CD14-positive monocyte (primary cell): ENCODE measurements around the gene CTSD. TPM values are rescaled to one million over a fixed set of nuclear protein-coding genes. Genes with fewer than 3 reads are reported as not detected.

Experiments
- DNase-seq, 3 donors: peaks; one replicate each; pipeline ENCODE4 v3.0.0-alpha.2; 2011 to 2022
- H2AFZ ChIP-seq: 2 replicates; pipeline ENCODE4 v1.6.0; 2012; ENCODE audit warnings: mild to moderate bottlenecking, low read depth, low read length, inconsistent platforms; ENCODE audit not compliant: insufficient read depth, poor library complexity, severe bottlenecking
- H3K27ac ChIP-seq, 2 donors: 1 replicate in 1 of 2; 2 replicates in 1 of 2; pipeline ENCODE4 v1.5.1; 2012 to 2013; ENCODE audit warnings: low read length in 2 of 2, control low read depth in 1 of 2, inconsistent platforms in 1 of 2, low read depth in 1 of 2, mild to moderate bottlenecking in 1 of 2
- H3K27me3 ChIP-seq, 2 donors: one replicate each; pipeline versions ENCODE4 v1.6.0 to v1.6.1; 2011 to 2013; ENCODE audit warnings: low read length in 2 of 2; ENCODE audit not compliant: control insufficient read depth in 2 of 2, insufficient read depth in 2 of 2
- H3K36me3 ChIP-seq, 2 donors: replicated peaks in 1 of 2; 1 replicate in 1 of 2; 2 replicates in 1 of 2; pipeline versions ENCODE4 v1.5.1 to v1.6.1; 2012 to 2013; ENCODE audit warnings: low read length in 2 of 2, control low read depth in 1 of 2, inconsistent platforms in 1 of 2, mild to moderate bottlenecking in 1 of 2; ENCODE audit not compliant: insufficient read depth in 2 of 2, control insufficient read depth in 1 of 2
- H3K4me1 ChIP-seq, 2 donors: 1 replicate in 1 of 2; 2 replicates in 1 of 2; pipeline versions ENCODE4 v1.5.1 to v1.6.1; 2012 to 2013; ENCODE audit warnings: low read length in 2 of 2, control low read depth in 1 of 2, inconsistent platforms in 1 of 2, mild to moderate bottlenecking in 1 of 2, moderate library complexity in 1 of 2; ENCODE audit not compliant: insufficient read depth in 2 of 2, control insufficient read depth in 1 of 2
- H3K4me2 ChIP-seq: replicated peaks from 2 replicates; pipeline ENCODE3; 2012; ENCODE audit warnings: low read length, moderate library complexity, mild to moderate bottlenecking; ENCODE audit not compliant: poor library complexity, severe bottlenecking; ENCODE audit errors: extremely low read depth
- H3K4me3 ChIP-seq, 3 experiments: fragments of 200-600 bp in 1 of 3; sonication (generic) in 1 of 3; replicated peaks in 1 of 3; 1 replicate in 2 of 3; 2 replicates in 1 of 3; pipeline ENCODE4 v1.5.1; 2011 to 2013; ENCODE audit warnings: low read length in 3 of 3, mild to moderate bottlenecking in 3 of 3, control low read depth in 2 of 3, low read depth in 2 of 3, inconsistent platforms in 1 of 3, moderate library complexity in 1 of 3
- H3K79me2 ChIP-seq: 2 replicates; pipeline ENCODE4 v1.6.0; 2012; ENCODE audit warnings: mild to moderate bottlenecking, control low read depth, inconsistent platforms, low read length, moderate library complexity; ENCODE audit not compliant: insufficient read depth
- H3K9ac ChIP-seq: 2 replicates; pipeline ENCODE4 v1.6.0; 2017; ENCODE audit warnings: low read length, mild to moderate bottlenecking; ENCODE audit not compliant: insufficient read depth, poor library complexity, severe bottlenecking
- H3K9me3 ChIP-seq, 2 donors: replicated peaks in 1 of 2; 1 replicate in 1 of 2; 2 replicates in 1 of 2; pipeline versions ENCODE4 v1.5.1 to v1.6.1; 2012 to 2013; ENCODE audit warnings: low read length in 2 of 2, control low read depth in 1 of 2; ENCODE audit not compliant: control insufficient read depth in 1 of 2, insufficient read depth in 1 of 2
- H4K20me1 ChIP-seq: 2 replicates; pipeline ENCODE4 v1.6.0; 2012; ENCODE audit warnings: mild to moderate bottlenecking, low read length, control low read depth, moderate library complexity; ENCODE audit not compliant: insufficient read depth
- H3K27ac Mint-ChIP-seq, 7 donors: one replicate each; pipeline ENCODE4 v1.8.0; 2020; ENCODE audit warnings: mild to moderate bottlenecking in 7 of 7, mixed read lengths in 7 of 7, moderate library complexity in 6 of 7, inconsistent platforms in 2 of 7
- H3K27me3 Mint-ChIP-seq, 3 donors: one replicate each; pipeline ENCODE4 v1.8.0; 2021 to 2022; ENCODE audit warnings: low read depth in 3 of 3, mild to moderate bottlenecking in 3 of 3, mixed read lengths in 3 of 3, moderate library complexity in 3 of 3, inconsistent platforms in 1 of 3
- H3K36me3 Mint-ChIP-seq, 2 donors: one replicate each; pipeline ENCODE4 v1.8.0; 2020; ENCODE audit warnings: mixed read lengths in 2 of 2, inconsistent platforms in 1 of 2, mild to moderate bottlenecking in 1 of 2
- H3K4me1 Mint-ChIP-seq: one replicate; pipeline ENCODE4 v1.8.0; 2020; ENCODE audit warnings: mild to moderate bottlenecking, mixed read lengths
- H3K4me3 Mint-ChIP-seq, 2 donors: one replicate each; pipeline ENCODE4 v1.8.0; 2020; ENCODE audit warnings: mild to moderate bottlenecking in 2 of 2, mixed read lengths in 2 of 2, moderate library complexity in 1 of 2
- H3K9me3 Mint-ChIP-seq, 7 donors: one replicate each; pipeline ENCODE4 v1.8.0; 2020 to 2022; ENCODE audit warnings: mixed read lengths in 7 of 7, mild to moderate bottlenecking in 6 of 7, moderate library complexity in 6 of 7, inconsistent platforms in 2 of 7
- WGBS: methylation state at CpG from one replicate; pipeline ENCODE4 v1.1.5; 2013; ENCODE audit warnings: missing lambda C conversion rate; ENCODE audit not compliant: insufficient coverage; 5-methylcytosine and 5-hydroxymethylcytosine counted together
- intact Hi-C, 2 donors: fragments of 100-400 bp; cut with micrococcal nuclease; formaldehyde crosslinking; loops; one replicate each; pipeline versions ENCODE4 v1.15.0 to v1.15.1; 2023
- polyA plus RNA-seq, 3 donors: library from polyadenylated mRNA; depleted of rRNA in 1 of 3; unstranded in 2 of 3; stranded (reverse) in 1 of 3; fragments of 300-500 nt in 2 of 3; fragments of >200 nt in 1 of 3; fragmentation: Illumina TruSeq in 2 of 3; gene quantifications; 1 replicate in 2 of 3; 2 replicates in 1 of 3; pipeline ENCODE4 v1.2.3, GENCODE V29; 2012 to 2021
- TF ChIP-seq, protein P1 (sequence below): fragments of 200-600 bp; IDR thresholded peaks from one replicate; pipeline ENCODE4 v1.8.0; 2022; ENCODE audit warnings: antibody characterized with exemption, mild to moderate bottlenecking

CTSD gene
- polyA plus RNA-seq, 3 donors, result 835 to 1,372 (median 855) TPM

- Histone ChIP-seq H3K4me3 (peak overlapping the region; percentile 83 to 98 (median 90)), H3K36me3 (peaks cover 21 to 27% of the 10 kb centered on the region in 2 donors), H3K9ac (peak overlapping the region; percentile 97), H2AFZ (no peak overlapping the region), H3K27me3 (no peaks in the 10 kb centered on the region), H3K27ac (peak overlapping the region; percentile 95 to 97), H3K9me3 (no peaks in the 10 kb centered on the region), H3K4me2 (peak overlapping the region; percentile 100), H3K4me1 (peaks cover 52 to 59% of the 10 kb centered on the region in 2 donors), H3K79me2 (peaks cover 54% of the 10 kb centered on the region), H4K20me1 (peaks cover 49% of the 10 kb centered on the region)
- intact Hi-C loops, result loop anchor here in 1 of 2 donors (2.0 to 5.0 kb wide), 2 partner anchors 19 to 89 kb away; partner anchors contain the start of gene LSP1
- Mint-ChIP-seq H3K27ac (peak overlapping the region; percentile 86 to 97 (median 96)), H3K4me1 (peaks cover 48% of the 10 kb centered on the region), H3K36me3 (peaks cover 29 to 38% of the 10 kb centered on the region in 2 donors), H3K9me3 (no peaks in the 10 kb centered on the region), H3K4me3 (peak overlapping the region; percentile 92 to 95), H3K27me3 (peaks cover 0 to 3% (median 0%) of the 10 kb centered on the region in 3 donors)
- DNase-seq, result no peak
- TF ChIP-seq, protein P1, sequence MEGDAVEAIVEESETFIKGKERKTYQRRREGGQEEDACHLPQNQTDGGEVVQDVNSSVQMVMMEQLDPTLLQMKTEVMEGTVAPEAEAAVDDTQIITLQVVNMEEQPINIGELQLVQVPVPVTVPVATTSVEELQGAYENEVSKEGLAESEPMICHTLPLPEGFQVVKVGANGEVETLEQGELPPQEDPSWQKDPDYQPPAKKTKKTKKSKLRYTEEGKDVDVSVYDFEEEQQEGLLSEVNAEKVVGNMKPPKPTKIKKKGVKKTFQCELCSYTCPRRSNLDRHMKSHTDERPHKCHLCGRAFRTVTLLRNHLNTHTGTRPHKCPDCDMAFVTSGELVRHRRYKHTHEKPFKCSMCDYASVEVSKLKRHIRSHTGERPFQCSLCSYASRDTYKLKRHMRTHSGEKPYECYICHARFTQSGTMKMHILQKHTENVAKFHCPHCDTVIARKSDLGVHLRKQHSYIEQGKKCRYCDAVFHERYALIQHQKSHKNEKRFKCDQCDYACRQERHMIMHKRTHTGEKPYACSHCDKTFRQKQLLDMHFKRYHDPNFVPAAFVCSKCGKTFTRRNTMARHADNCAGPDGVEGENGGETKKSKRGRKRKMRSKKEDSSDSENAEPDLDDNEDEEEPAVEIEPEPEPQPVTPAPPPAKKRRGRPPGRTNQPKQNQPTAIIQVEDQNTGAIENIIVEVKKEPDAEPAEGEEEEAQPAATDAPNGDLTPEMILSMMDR, result no peak
- WGBS, result 1% methylated on average over 24 of the region's 32 CpGs
Observed at GRCh38 chr11:1763336-1763795, 361 bp downstream of the CTSD start.

GRCh38 chr11:1762537-1763302 is 1.0 kb downstream of the CTSD start:
- Mint-ChIP-seq H3K4me3 (peak overlapping the region; percentile 92 to 95), H3K27me3 (peaks cover 0 to 6% (median 0%) of the 10 kb centered on the region in 3 donors), H3K9me3 (no peaks in the 10 kb centered on the region), H3K27ac (peak overlapping the region; percentile 92 to 97 (median 96)), H3K4me1 (peaks cover 54% of the 10 kb centered on the region), H3K36me3 (peaks cover 31 to 41% of the 10 kb centered on the region in 2 donors)
- Histone ChIP-seq H2AFZ (no peak overlapping the region), H3K36me3 (peaks cover 22 to 27% of the 10 kb centered on the region in 2 donors), H3K9ac (peak overlapping the region; percentile 97), H3K4me3 (peak overlapping the region; percentile 83 to 98 (median 90)), H3K4me2 (peak overlapping the region; percentile 100), H3K9me3 (no peaks in the 10 kb centered on the region), H3K4me1 (peaks cover 59 to 66% of the 10 kb centered on the region in 2 donors), H3K27me3 (no peaks in the 10 kb centered on the region), H3K27ac (peak overlapping the region; percentile 95 to 97), H3K79me2 (peaks cover 60% of the 10 kb centered on the region), H4K20me1 (peaks cover 55% of the 10 kb centered on the region)
- TF ChIP-seq, protein P1, result no peak
- WGBS, result 16% methylated on average over 12 of the region's 16 CpGs
- peak in 2 of 3 donors; percentile 21 to 22 for DNase-seq
- intact Hi-C loops, result loop anchor here in 1 of 2 donors (2.0 to 5.0 kb wide), 2 partner anchors 20 to 90 kb away; partner anchors contain the start of gene LSP1
